Effector CD4-positive, alpha-beta T cell (primary cell): ENCODE results near the gene SOSTDC1.

Experiments
- DNase-seq: peaks from one replicate; pipeline ENCODE4 v3.0.0-alpha.2; 2020

Gene SOSTDC1

GRCh38 chr7:16417906-16418305 lies 47.6 kb downstream of the SOSTDC1 start:
- no peak for DNase-seq

- DNase-seq = no peak
Observed at GRCh38 chr7:16416289-16417282, 49.0 kb downstream of the SOSTDC1 start.

GRCh38 chr7:16412274-16413254 lies 53.0 kb downstream of the SOSTDC1 start:
- no peak for DNase-seq
